ENCODE data around the gene DCDC2. TPM values are rescaled to one million over a fixed set of nuclear protein-coding genes. Genes with fewer than 3 reads are reported as not detected.

Gene DCDC2
- total RNA-seq, 1 experiment from 2014 or later = 1.8 TPM

GRCh38 chr6:24327756-24328155 is 30.1 kb downstream of the DCDC2 start (continued):
- TF ChIP-seq E2F5 (CRISPR knock-in tag; IDR thresholded peaks at IDR 0.05) = no peak
- no peak for TF ChIP-seq ZNF219 (CRISPR knock-in tag; IDR thresholded peaks at IDR 0.05; ENCODE audit: borderline replicate concordance)

- no peaks in the 10 kb centered on the region for H3K9me3 Mint-ChIP-seq
- ATAC-seq (no peak), DNase-seq (ENCODE audit: low spot score) (no peak)
- no peak overlapping the region for H3K4me3 Mint-ChIP-seq
- CTCF ChIA-PET = no interaction called here
- peaks cover 87% of the 10 kb centered on the region for H3K27me3 Mint-ChIP-seq (ENCODE audit: low read depth)
- TF ChIP-seq SMAD3 (CRISPR knock-in tag; IDR thresholded peaks at IDR 0.05; ENCODE audit: borderline replicate concordance) (no peak), CDX4 (CRISPR knock-in tag; IDR thresholded peaks at IDR 0.05; ENCODE audit: borderline replicate concordance) (no peak), USF1 (CRISPR knock-in tag; IDR thresholded peaks at IDR 0.05) (no peak), EMX1 (CRISPR knock-in tag; IDR thresholded peaks at IDR 0.05) (no peak), TP53 (CRISPR knock-in tag; IDR thresholded peaks at IDR 0.05) (no peak), AR (CRISPR knock-in tag; IDR thresholded peaks at IDR 0.05) (no peak), ATF2 (CRISPR knock-in tag; IDR thresholded peaks at IDR 0.05; ENCODE audit: borderline replicate concordance, low read depth) (no peak), ESRRA (CRISPR knock-in tag; IDR thresholded peaks at IDR 0.05; ENCODE audit: borderline replicate concordance) (no peak), ELF4 (CRISPR knock-in tag; IDR thresholded peaks at IDR 0.05; ENCODE audit: low read depth) (no peak), GRHL2 (CRISPR knock-in tag; IDR thresholded peaks at IDR 0.05; ENCODE audit: insufficient replicate concordance, severe bottlenecking) (no peak), JUN (CRISPR knock-in tag; IDR thresholded peaks at IDR 0.05) (no peak), PRRX2 (CRISPR knock-in tag; IDR thresholded peaks at IDR 0.05) (no peak), SMAD4 (CRISPR knock-in tag; IDR thresholded peaks at IDR 0.05) (no peak), CREM (CRISPR knock-in tag; IDR thresholded peaks at IDR 0.05) (no peak), IRF1 (CRISPR knock-in tag; IDR thresholded peaks at IDR 0.05) (no peak), GTF2I (CRISPR knock-in tag; conservative IDR thresholded peaks at IDR 0.05) (no peak)
- no peaks in the 10 kb centered on the region for H3K36me3 Mint-ChIP-seq
- POLR2A ChIA-PET = no interaction called here
- H3K4me1 Mint-ChIP-seq = peaks cover 31% of the 10 kb centered on the region
- no peak overlapping the region for H3K27ac Mint-ChIP-seq
Measured at GRCh38 chr6:24325978-24326377, 31.9 kb downstream of the DCDC2 start.
